CMK (cell line): ENCODE results near the gene MLF1.

Experiments used
- DNase-seq: peaks from one replicate; pipeline ENCODE4 v3.0.0-alpha.2; 2010; ENCODE audit warnings: low read depth

The MLF1 gene

GRCh38 chr3:158574646-158575045 lies 3.7 kb downstream of the MLF1 start:
- no peak for DNase-seq

- no peak for DNase-seq
Observed at GRCh38 chr3:158590223-158590622, 19.2 kb downstream of the MLF1 start.

- no peak for DNase-seq
Observed at GRCh38 chr3:158600787-158601186, 29.8 kb downstream of the MLF1 start.

- DNase-seq: no peak
Observed at GRCh38 chr3:158602227-158602626, 31.2 kb downstream of the MLF1 start.

GRCh38 chr3:158617982-158618875 lies 47.2 kb downstream of the MLF1 start:
- DNase-seq: no peak

- DNase-seq: no peak
Observed at GRCh38 chr3:158625881-158626280, 54.9 kb downstream of the MLF1 start.

- DNase-seq: no peak
Observed at GRCh38 chr3:158631981-158632380, 61.0 kb downstream of the MLF1 start.

GRCh38 chr3:158640646-158641045 lies 69.7 kb downstream of the MLF1 start:
- no peak for DNase-seq

GRCh38 chr3:158642005-158642404 lies 71.0 kb downstream of the MLF1 start:
- DNase-seq: no peak

- DNase-seq: no peak
Observed at GRCh38 chr3:158642474-158643210, 71.6 kb downstream of the MLF1 start.

GRCh38 chr3:158644345-158644908 lies 73.4 kb downstream of the MLF1 start, which contains the start of gene GFM1:
Gene GFM1, plus strand, starts transcription at chr3:158644527. Its CDS starts 108 bp downstream, at chr3:158644635.
- DNase-seq: peak; percentile 68

GRCh38 chr3:158649791-158650190 lies 78.8 kb downstream of the MLF1 start:
- no peak for DNase-seq

GRCh38 chr3:158651192-158651591 lies 80.2 kb downstream of the MLF1 start:
- no peak for DNase-seq

GRCh38 chr3:158652463-158652862 lies 81.5 kb downstream of the MLF1 start:
- DNase-seq: no peak
